GM23248 (cell line): ENCODE data around the gene EXD3. TPM values are rescaled to one million over a fixed set of nuclear protein-coding genes. Genes with fewer than 3 reads are reported as not detected.

Source experiments
- DNase-seq: peaks from one replicate; pipeline ENCODE4 v3.0.0-alpha.2; 2015
- H2AFZ ChIP-seq: fragments of 200-600 bp; sonication (generic); 2 replicates; pipeline ENCODE4 v1.6.1; 2016; ENCODE audit warnings: antibody characterized with exemption
- H3F3A ChIP-seq: fragments of 200-600 bp; sonication (generic); 2 replicates; pipeline ENCODE4 v1.6.1; 2016; ENCODE audit warnings: mild to moderate bottlenecking, antibody characterized with exemption, mixed run types; ENCODE audit not compliant: insufficient read depth
- H3K27ac ChIP-seq: fragments of 200-600 bp; sonication (generic); 2 replicates; pipeline ENCODE4 v1.5.1; 2016; ENCODE audit warnings: mild to moderate bottlenecking
- H3K27me3 ChIP-seq: fragments of 200-600 bp; sonication (generic); replicated peaks from 2 replicates; pipeline ENCODE4 v1.6.1; 2016; ENCODE audit warnings: mild to moderate bottlenecking; ENCODE audit not compliant: insufficient read depth
- H3K36me3 ChIP-seq: fragments of 200-600 bp; sonication (generic); 2 replicates; pipeline ENCODE4 v1.6.1; 2016; ENCODE audit warnings: low read depth, mild to moderate bottlenecking
- H3K4me1 ChIP-seq: fragments of 200-600 bp; sonication (generic); 2 replicates; pipeline ENCODE4 v1.6.1; 2016; ENCODE audit warnings: mild to moderate bottlenecking; ENCODE audit not compliant: insufficient read depth
- H3K4me2 ChIP-seq: fragments of 200-600 bp; sonication (generic); one replicate; pipeline ENCODE4 v1.6.1; 2016; ENCODE audit warnings: mild to moderate bottlenecking; ENCODE audit not compliant: unreplicated experiment
- H3K4me3 ChIP-seq: fragments of 200-600 bp; sonication (generic); 2 replicates; pipeline ENCODE4 v1.5.1; 2016; ENCODE audit warnings: mild to moderate bottlenecking
- H3K79me2 ChIP-seq: fragments of 200-600 bp; sonication (generic); 2 replicates; pipeline ENCODE4 v1.6.1; 2016; ENCODE audit warnings: mild to moderate bottlenecking; ENCODE audit not compliant: insufficient read depth
- H3K9ac ChIP-seq: fragments of 200-600 bp; sonication (generic); 2 replicates; pipeline ENCODE4 v1.6.1; 2016; ENCODE audit warnings: mild to moderate bottlenecking
- H3K9me2 ChIP-seq: fragments of 200-600 bp; sonication (generic); 2 replicates; pipeline ENCODE4 v1.6.1; 2016; ENCODE audit warnings: mixed run types, mild to moderate bottlenecking, moderate library complexity; ENCODE audit not compliant: insufficient read depth
- H3K9me3 ChIP-seq: fragments of 200-600 bp; sonication (generic); one replicate; pipeline ENCODE4 v1.6.1; 2017; ENCODE audit warnings: low read depth
- H4K20me1 ChIP-seq: fragments of 200-600 bp; sonication (generic); 2 replicates; pipeline ENCODE4 v1.6.0; 2016; ENCODE audit not compliant: insufficient read depth
- EZH2 ChIP-seq: fragments of 200-600 bp; sonication (generic); IDR thresholded peaks from 2 replicates; pipeline ENCODE4 v1.6.1; 2018; ENCODE audit warnings: antibody characterized with exemption, mild to moderate bottlenecking; ENCODE audit not compliant: insufficient read depth, poor library complexity, severe bottlenecking
- EZH2phosphoT487 ChIP-seq: fragments of 200-600 bp; sonication (generic); IDR thresholded peaks from 2 replicates; pipeline ENCODE4 v1.6.1; 2018; ENCODE audit warnings: antibody characterized with exemption, moderate library complexity, mild to moderate bottlenecking, low read depth; ENCODE audit not compliant: insufficient read depth
- WGBS, 2 experiments: methylation state at CpG; one replicate each; pipeline ENCODE4 v1.1.6; 2015 to 2017; ENCODE audit warnings: low lambda C conversion rate in 2 of 2, low coverage in 1 of 2; ENCODE audit errors: missing lambda C conversion rate in 2 of 2; 5-methylcytosine and 5-hydroxymethylcytosine counted together
- in situ Hi-C: fragments of 300-500 bp; cut with MboI; formaldehyde crosslinking; loops from 2 replicates; pipeline ENCODE4 v1.15.0; 2020
- polyA plus RNA-seq: library from polyadenylated mRNA; unstranded; fragments of >200 nt; fragmentation: Nextera tagmentation; extraction: Ambion mirVana; gene quantifications from 2 replicates; pipeline ENCODE4 v1.2.1, GENCODE V29; 2016
- total RNA-seq: library from RNA; depleted of rRNA; stranded (reverse); fragments of >200 nt; shearing (Covaris generic); gene quantifications from 2 replicates; pipeline ENCODE4 v1.2.3, GENCODE V29; 2014

Gene EXD3
- total and polyA plus RNA-seq, 2 experiments from 2014 or later: 10.1 to 11.6 TPM

DNA sequence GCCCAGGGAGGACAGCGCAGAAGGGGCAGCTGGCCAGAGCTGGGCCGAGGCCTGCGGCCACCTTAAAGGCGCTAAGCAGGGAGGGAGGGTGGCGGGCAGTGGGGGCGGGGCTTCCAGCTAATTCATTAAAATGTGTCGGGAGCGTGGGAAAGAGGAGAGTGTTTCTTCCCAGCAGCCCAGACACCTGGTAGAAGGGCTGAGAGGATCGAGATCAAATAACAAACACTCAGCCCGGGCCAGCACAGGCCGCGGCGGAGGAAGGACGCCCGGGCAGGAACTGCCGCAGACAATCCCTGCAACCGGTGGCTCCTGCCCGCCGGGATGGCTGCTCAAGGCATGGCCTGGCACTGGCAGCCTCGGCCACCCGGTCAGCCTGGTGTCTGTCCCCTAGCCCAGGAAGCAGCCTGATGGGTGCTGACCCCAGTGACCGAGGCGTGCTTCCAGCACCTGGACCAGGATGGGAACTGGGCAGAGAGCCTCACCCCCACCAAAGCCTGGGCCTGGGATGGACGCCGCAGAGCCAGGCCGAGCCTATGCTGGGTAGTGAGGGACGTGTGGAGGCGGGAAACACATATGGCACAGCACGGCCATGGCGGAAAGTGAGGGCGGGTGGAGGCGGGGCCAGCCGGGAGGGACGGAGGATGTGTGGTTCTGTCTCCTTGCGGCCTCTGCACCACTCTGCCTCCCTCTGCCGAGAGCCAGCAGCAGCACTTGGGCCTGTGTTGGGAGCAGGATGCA lies 117.7 kb downstream of the EXD3 start:
- no peaks in the 10 kb centered on the region for H4K20me1 ChIP-seq
- peak; percentile 68 for DNase-seq
- H3K4me3 ChIP-seq: no peak overlapping the region
- no peaks in the 10 kb centered on the region for H3K9me2 ChIP-seq
- H2AFZ ChIP-seq: peak overlapping the region; percentile 63; the same call in 1 of the 2 replicates
- H3F3A ChIP-seq: no peaks in the 10 kb centered on the region
- in situ Hi-C loops: no loop called here
- no peak overlapping the region for H3K27ac ChIP-seq
- no peaks in the 10 kb centered on the region for H3K9me3 ChIP-seq
- H3K4me1 ChIP-seq: no peaks in the 10 kb centered on the region
- no peaks in the 10 kb centered on the region for H3K79me2 ChIP-seq
- peaks cover 8% of the 10 kb centered on the region; the same call in 1 of the 2 replicates for H3K27me3 ChIP-seq
- no peak overlapping the region for H3K9ac ChIP-seq
- TF ChIP-seq EZH2: no peak
- TF ChIP-seq EZH2phosphoT487: no peak
- 23 to 24% methylated on average over 25 to 36 of the region's 36 CpGs for WGBS, 2 experiments
- H3K4me2 ChIP-seq: peak overlapping the region; percentile 35
- no peaks in the 10 kb centered on the region for H3K36me3 ChIP-seq

DNA sequence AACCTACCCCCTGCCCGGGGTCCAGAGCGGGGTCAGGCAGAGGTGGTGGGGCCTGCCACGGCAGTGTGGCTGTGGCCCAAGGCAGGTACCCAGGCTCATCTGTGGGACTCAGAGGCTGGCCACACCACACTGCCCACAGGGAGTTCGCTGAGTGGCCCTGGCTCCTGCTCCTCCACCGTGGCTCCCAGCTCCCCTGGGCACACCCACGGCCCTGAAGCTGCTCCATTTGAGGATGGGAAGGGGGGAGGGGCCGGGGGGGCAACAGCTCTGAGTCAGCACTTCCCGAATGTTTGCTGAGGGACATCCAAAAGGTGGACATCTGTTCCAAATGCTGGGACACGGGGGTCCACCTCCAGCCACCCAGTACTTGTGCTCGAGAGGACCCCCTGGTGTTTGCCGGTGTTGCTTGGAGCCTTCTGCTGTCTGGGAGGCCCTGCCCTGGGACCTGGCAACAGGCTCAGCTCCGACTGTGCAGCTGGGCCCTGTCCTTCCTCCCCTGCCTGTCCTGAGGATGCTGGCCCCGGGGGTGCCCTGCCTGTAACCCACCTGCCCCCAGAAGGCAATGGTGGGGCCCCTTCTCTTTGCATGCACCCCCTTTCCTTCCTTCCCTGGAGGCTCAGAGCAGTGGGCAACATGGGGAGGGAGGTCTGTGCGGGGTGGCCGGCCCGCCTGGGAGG lies 118.4 kb downstream of the EXD3 start:
- Histone ChIP-seq H3K4me1 (no peaks in the 10 kb centered on the region), H3K9ac (no peak overlapping the region), H2AFZ (no peak overlapping the region), H3K4me2 (no peak overlapping the region), H3K36me3 (no peaks in the 10 kb centered on the region), H3K4me3 (no peak overlapping the region), H3K27me3 (peaks cover 15% of the 10 kb centered on the region), H4K20me1 (no peaks in the 10 kb centered on the region), H3K27ac (no peak overlapping the region), H3F3A (no peaks in the 10 kb centered on the region), H3K9me3 (no peaks in the 10 kb centered on the region), H3K79me2 (no peaks in the 10 kb centered on the region), H3K9me2 (no peaks in the 10 kb centered on the region)
- no peak for DNase-seq
- no peak for TF ChIP-seq EZH2phosphoT487
- in situ Hi-C loops: no loop called here
- 34 to 35% methylated on average over 13 to 14 of the region's 16 CpGs for WGBS, 2 experiments

DNA sequence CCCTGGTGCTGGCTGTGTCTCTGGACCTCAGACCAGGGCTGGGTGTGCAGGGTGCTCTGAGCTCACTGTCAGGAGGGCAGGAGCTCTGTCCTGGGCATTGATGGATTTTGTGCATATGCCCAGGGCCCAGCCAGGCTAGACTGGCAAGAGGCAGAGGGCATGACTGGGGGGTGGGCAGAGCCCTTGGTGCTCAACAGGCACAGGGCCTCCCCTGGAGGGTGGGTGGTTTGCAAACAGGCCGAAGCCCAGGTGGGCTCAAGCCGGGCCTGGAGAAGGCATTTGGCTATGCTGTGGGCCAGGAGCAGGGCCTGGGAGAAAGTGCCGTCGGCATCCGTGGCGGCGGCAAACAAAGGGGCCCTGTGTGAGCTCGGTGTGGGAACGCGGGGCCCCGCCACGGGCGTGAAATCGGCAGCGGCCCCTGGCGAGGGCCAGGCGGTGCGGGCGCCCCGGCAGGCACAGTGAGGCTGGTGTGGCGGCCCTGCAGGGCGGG lies 119.0 kb downstream of the EXD3 start:
- WGBS, 2 experiments: 88 to 90% methylated on average over 11 to 22 of the region's 22 CpGs
- Histone ChIP-seq H2AFZ (no peak overlapping the region), H3K27ac (no peak overlapping the region), H3K27me3 (peaks cover 21% of the 10 kb centered on the region), H3K4me2 (no peak overlapping the region), H3K9me2 (no peaks in the 10 kb centered on the region), H3K9ac (no peak overlapping the region), H3F3A (no peaks in the 10 kb centered on the region), H3K79me2 (no peaks in the 10 kb centered on the region), H3K9me3 (no peaks in the 10 kb centered on the region), H3K4me1 (no peaks in the 10 kb centered on the region), H3K36me3 (no peaks in the 10 kb centered on the region), H4K20me1 (no peaks in the 10 kb centered on the region), H3K4me3 (no peak overlapping the region)
- TF ChIP-seq EZH2: no peak
- no peak for TF ChIP-seq EZH2phosphoT487
- in situ Hi-C loops: no loop called here
- DNase-seq: no peak

DNA sequence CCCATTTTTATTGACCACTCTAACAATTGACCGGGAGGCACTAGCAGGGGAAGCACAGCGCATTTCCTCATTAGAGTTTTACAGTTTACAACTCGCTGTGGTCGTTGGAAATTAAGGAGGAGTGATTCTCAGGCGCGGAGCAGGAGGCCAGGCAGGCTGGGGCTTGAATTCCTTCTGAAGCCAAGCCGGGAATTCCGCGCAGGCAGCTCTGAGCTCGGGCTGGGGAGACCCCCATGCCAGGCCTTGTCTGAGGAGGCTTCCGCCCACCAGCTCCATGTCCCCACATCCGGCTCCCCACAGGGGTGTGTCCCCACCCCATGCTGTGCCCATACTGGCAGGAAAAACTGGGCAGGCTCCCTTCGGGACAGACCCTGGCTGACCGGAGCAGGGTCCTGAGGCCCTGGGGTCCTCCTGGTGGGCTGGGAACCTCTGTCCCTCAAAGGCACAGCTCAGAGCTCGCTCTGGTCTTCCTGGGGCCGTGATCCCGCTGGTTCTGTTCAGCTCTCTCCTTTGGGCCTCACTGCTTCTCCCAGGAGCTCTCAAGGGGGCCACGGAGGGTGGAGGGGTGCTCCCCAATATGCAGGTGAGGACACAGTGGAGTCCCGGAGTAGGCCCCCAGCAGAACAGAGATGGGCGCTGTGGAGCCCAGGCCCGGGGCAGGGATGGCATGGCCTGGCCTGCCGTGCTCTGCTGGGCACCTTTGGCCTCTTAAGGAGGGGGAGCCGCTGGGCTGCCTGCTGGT lies 119.6 kb downstream of the EXD3 start:
- Histone ChIP-seq H3K36me3 (no peaks in the 10 kb centered on the region), H3K4me1 (no peaks in the 10 kb centered on the region), H3K4me3 (no peak overlapping the region), H3K9ac (no peak overlapping the region), H3K4me2 (no peak overlapping the region), H3F3A (no peaks in the 10 kb centered on the region), H3K9me2 (no peaks in the 10 kb centered on the region), H3K9me3 (no peaks in the 10 kb centered on the region), H3K27ac (no peak overlapping the region), H3K79me2 (no peaks in the 10 kb centered on the region), H4K20me1 (no peaks in the 10 kb centered on the region), H2AFZ (peak overlapping the region; percentile 39), H3K27me3 (peaks cover 26% of the 10 kb centered on the region)
- TF ChIP-seq EZH2phosphoT487 (no peak), EZH2 (no peak)
- in situ Hi-C loops: no loop called here
- DNase-seq: no peak
- WGBS, 2 experiments: 51 to 52% methylated on average over 23 of the region's 23 CpGs
